ENCODE data around the gene ARMC8.

ARMC8 gene

GRCh38 chr3:138180375-138181029 is 6.6 kb upstream of the ARMC8 start:
- Histone ChIP-seq H3K27me3 (ENCODE audit: insufficient read depth, poor library complexity, severe bottlenecking) (no peaks in the 10 kb centered on the region), H3K4me3 (replicated peaks; ENCODE audit: insufficient read depth, low read length) (no peak overlapping the region), H3K27ac (replicated peaks) (no peak overlapping the region)
- TF ChIP-seq, protein P1, sequence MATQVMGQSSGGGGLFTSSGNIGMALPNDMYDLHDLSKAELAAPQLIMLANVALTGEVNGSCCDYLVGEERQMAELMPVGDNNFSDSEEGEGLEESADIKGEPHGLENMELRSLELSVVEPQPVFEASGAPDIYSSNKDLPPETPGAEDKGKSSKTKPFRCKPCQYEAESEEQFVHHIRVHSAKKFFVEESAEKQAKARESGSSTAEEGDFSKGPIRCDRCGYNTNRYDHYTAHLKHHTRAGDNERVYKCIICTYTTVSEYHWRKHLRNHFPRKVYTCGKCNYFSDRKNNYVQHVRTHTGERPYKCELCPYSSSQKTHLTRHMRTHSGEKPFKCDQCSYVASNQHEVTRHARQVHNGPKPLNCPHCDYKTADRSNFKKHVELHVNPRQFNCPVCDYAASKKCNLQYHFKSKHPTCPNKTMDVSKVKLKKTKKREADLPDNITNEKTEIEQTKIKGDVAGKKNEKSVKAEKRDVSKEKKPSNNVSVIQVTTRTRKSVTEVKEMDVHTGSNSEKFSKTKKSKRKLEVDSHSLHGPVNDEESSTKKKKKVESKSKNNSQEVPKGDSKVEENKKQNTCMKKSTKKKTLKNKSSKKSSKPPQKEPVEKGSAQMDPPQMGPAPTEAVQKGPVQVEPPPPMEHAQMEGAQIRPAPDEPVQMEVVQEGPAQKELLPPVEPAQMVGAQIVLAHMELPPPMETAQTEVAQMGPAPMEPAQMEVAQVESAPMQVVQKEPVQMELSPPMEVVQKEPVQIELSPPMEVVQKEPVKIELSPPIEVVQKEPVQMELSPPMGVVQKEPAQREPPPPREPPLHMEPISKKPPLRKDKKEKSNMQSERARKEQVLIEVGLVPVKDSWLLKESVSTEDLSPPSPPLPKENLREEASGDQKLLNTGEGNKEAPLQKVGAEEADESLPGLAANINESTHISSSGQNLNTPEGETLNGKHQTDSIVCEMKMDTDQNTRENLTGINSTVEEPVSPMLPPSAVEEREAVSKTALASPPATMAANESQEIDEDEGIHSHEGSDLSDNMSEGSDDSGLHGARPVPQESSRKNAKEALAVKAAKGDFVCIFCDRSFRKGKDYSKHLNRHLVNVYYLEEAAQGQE (IDR thresholded peaks at IDR 0.05; ENCODE audit: insufficient replicate concordance, low read depth): no peak
- no peak for TF ChIP-seq SPI1 (IDR thresholded peaks at IDR 0.05; ENCODE audit: borderline replicate concordance, low read depth)
- TF ChIP-seq POLR2AphosphoS5 (IDR thresholded peaks at IDR 0.05; ENCODE audit: low read depth): no peak
- TF ChIP-seq, protein P2, sequence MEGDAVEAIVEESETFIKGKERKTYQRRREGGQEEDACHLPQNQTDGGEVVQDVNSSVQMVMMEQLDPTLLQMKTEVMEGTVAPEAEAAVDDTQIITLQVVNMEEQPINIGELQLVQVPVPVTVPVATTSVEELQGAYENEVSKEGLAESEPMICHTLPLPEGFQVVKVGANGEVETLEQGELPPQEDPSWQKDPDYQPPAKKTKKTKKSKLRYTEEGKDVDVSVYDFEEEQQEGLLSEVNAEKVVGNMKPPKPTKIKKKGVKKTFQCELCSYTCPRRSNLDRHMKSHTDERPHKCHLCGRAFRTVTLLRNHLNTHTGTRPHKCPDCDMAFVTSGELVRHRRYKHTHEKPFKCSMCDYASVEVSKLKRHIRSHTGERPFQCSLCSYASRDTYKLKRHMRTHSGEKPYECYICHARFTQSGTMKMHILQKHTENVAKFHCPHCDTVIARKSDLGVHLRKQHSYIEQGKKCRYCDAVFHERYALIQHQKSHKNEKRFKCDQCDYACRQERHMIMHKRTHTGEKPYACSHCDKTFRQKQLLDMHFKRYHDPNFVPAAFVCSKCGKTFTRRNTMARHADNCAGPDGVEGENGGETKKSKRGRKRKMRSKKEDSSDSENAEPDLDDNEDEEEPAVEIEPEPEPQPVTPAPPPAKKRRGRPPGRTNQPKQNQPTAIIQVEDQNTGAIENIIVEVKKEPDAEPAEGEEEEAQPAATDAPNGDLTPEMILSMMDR (IDR thresholded peaks at IDR 0.05; ENCODE audit: insufficient read depth, low read length): peak; percentile 6
- TF ChIP-seq GABPA (IDR thresholded peaks at IDR 0.05; ENCODE audit: low read depth): no peak
- peak in 1 of 2 experiments; percentile 58 for DNase-seq (ENCODE audit: low read depth in 1 of 2, low spot score in 1 of 2)

DNA sequence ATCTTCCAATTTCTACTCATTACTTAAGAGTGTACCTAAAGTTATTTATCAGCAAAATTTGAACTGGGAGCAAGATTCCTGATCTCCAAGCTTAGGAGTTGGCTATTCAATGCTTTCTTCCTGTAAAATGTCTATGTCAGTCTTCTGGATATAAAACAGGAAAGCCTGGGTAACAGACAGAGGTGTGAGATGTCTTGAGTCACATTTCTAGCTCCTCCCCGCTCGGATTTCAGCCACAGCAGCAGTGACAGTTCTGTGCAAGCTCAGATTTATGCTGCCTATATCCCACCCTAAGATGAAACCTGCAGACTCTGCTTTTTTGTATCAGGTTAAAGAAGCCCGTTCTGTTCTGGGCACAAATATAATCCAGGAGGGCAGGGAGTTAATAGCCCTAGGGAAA is 2.1 kb upstream of the ARMC8 start:
- DNase-seq (ENCODE audit: low read depth in 1 of 2, low spot score in 1 of 2): no peak
- TF ChIP-seq GABPA (IDR thresholded peaks at IDR 0.05; ENCODE audit: low read depth): no peak
- TF ChIP-seq SPI1 (IDR thresholded peaks at IDR 0.05; ENCODE audit: borderline replicate concordance, low read depth): no peak
- TF ChIP-seq POLR2AphosphoS5 (IDR thresholded peaks at IDR 0.05; ENCODE audit: low read depth): no peak
- Histone ChIP-seq H3K4me3 (replicated peaks; ENCODE audit: insufficient read depth, low read length) (no peak overlapping the region), H3K27me3 (ENCODE audit: insufficient read depth, poor library complexity, severe bottlenecking) (no peaks in the 10 kb centered on the region), H3K27ac (replicated peaks) (no peak overlapping the region)

DNA sequence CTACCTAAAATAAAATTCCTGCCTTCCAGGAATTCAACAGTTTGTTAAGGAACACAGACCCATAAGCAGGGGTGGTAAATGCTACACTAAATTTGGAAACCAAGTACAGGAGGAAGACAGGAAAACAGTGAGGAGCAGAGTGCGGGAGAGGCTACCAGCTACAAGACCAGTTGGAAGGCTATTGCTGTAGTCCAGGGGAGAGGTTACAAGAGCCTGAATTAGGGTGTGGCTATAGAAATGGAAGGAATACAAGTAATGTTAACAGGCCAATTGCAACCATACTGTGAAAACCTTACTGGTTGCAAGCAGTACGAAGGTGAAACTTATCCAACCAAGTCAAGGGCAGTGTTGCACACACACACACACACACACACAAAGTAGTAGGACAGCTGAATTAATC is 880 bp upstream of the ARMC8 start:
- Histone ChIP-seq H3K27ac (replicated peaks) (peak overlapping the region; percentile 97), H3K27me3 (ENCODE audit: insufficient read depth, poor library complexity, severe bottlenecking) (no peaks in the 10 kb centered on the region), H3K4me3 (replicated peaks; ENCODE audit: insufficient read depth, low read length) (peak overlapping the region; percentile 92)
- TF ChIP-seq GABPA (IDR thresholded peaks at IDR 0.05; ENCODE audit: low read depth) (no peak), SPI1 (IDR thresholded peaks at IDR 0.05; ENCODE audit: borderline replicate concordance, low read depth) (no peak), POLR2AphosphoS5 (IDR thresholded peaks at IDR 0.05; ENCODE audit: low read depth) (no peak)
- TF ChIP-seq, protein P2 (IDR thresholded peaks at IDR 0.05; ENCODE audit: insufficient read depth, low read length): no peak
- TF ChIP-seq, protein P1 (IDR thresholded peaks at IDR 0.05; ENCODE audit: insufficient replicate concordance, low read depth): no peak
- DNase-seq (ENCODE audit: low read depth in 1 of 2, low spot score in 1 of 2): no peak

- peak in 1 of 2 experiments; percentile 90 for DNase-seq (ENCODE audit: low read depth in 1 of 2, low spot score in 1 of 2)
- TF ChIP-seq POLR2AphosphoS5 (IDR thresholded peaks at IDR 0.05; ENCODE audit: low read depth): no peak
- TF ChIP-seq SPI1 (IDR thresholded peaks at IDR 0.05; ENCODE audit: borderline replicate concordance, low read depth): no peak
- TF ChIP-seq GABPA (IDR thresholded peaks at IDR 0.05; ENCODE audit: low read depth): no peak
- TF ChIP-seq, protein P1 (IDR thresholded peaks at IDR 0.05; ENCODE audit: insufficient replicate concordance, low read depth): no peak
- TF ChIP-seq, protein P2 (IDR thresholded peaks at IDR 0.05; ENCODE audit: insufficient read depth, low read length): no peak
- peak overlapping the region; percentile 92 for H3K4me3 ChIP-seq (replicated peaks; ENCODE audit: insufficient read depth, low read length)
- no peaks in the 10 kb centered on the region for H3K27me3 ChIP-seq (ENCODE audit: insufficient read depth, poor library complexity, severe bottlenecking)
- peak overlapping the region; percentile 97 for H3K27ac ChIP-seq (replicated peaks)
These were observed 252 bp upstream of the ARMC8 start for GRCh38 chr3:138186803-138187295.

Data from HL-60 (cell line).